HepG2 (cell line): ENCODE data around the gene PCNT. TPM values are rescaled to one million over a fixed set of nuclear protein-coding genes. Genes with fewer than 3 reads are reported as not detected.

Source experiments
- ATAC-seq: fragments of 200-7000 bp; cut with Tn5 transposase; 3 replicates; pipeline ENCODE4 v1.9.1; 2020; ENCODE audit warnings: mild to moderate bottlenecking, moderate library complexity
- BruUV-seq: library from RNA; stranded (reverse); fragments of 400-500 nt; replicated peaks from 2 replicates; lab custom pipeline; 2021; lab: Mats Ljungman, UMichigan
- CTCF ChIA-PET: fragments of 300-600 bp; formaldehyde crosslinking; extraction: SDS; loops from one replicate; lab custom pipeline; 2021; ENCODE audit warnings: low total read pairs, inconsistent platforms, low intra/inter-chr PET ratio; lab: Yijun Ruan, JAX
- POLR2A ChIA-PET: fragments of 350-600 bp; sonication (Branson Sonifier 250); formaldehyde crosslinking; loops from one replicate; lab custom pipeline; 2020; ENCODE audit warnings: antibody characterized with exemption, inconsistent platforms; lab: Yijun Ruan, JAX
- DNase-seq: peaks from one replicate; pipeline ENCODE4 v3.0.0-alpha.2; 2015; ENCODE audit warnings: low spot score
- FAIRE-seq: peaks from 3 replicates; lab custom pipeline; 2011; peaks lifted over from hg19 to GRCh38; lab: Jason Lieb, UNC
- H2AFZ ChIP-seq: one replicate; pipeline ENCODE4 v1.6.1; 2011; ENCODE audit warnings: low read length, inconsistent platforms
- H3K27ac ChIP-seq: fragments of 300-600 bp; 3 replicates; pipeline ENCODE4 v1.8.0; 2011; ENCODE audit warnings: mixed run types, mild to moderate bottlenecking, mixed read lengths, low read length, inconsistent platforms; ENCODE audit not compliant: insufficient read depth; ENCODE audit errors: extremely low read length
- H3K27me3 ChIP-seq, 2 experiments: fragments of 200-600 bp in 1 of 2; 2 replicates in 1 of 2; 3 replicates in 1 of 2; pipeline versions ENCODE4 v1.6.0 to v1.8.0; 2011; ENCODE audit warnings: low read length in 2 of 2, mild to moderate bottlenecking in 2 of 2, moderate library complexity in 2 of 2, inconsistent platforms in 1 of 2; ENCODE audit not compliant: insufficient read depth in 2 of 2, control insufficient read depth in 1 of 2
- H3K36me3 ChIP-seq, 2 experiments: fragments of 200-600 bp in 1 of 2; replicated peaks in 1 of 2; 2 replicates in 1 of 2; 3 replicates in 1 of 2; pipeline versions ENCODE4 v1.5.1 to v1.8.0; 2011; ENCODE audit warnings: low read length in 2 of 2, inconsistent platforms in 1 of 2; ENCODE audit not compliant: insufficient read depth in 2 of 2, control insufficient read depth in 1 of 2
- H3K4me1 ChIP-seq: 2 replicates; pipeline ENCODE4 v1.5.1; 2012; ENCODE audit warnings: low read length, inconsistent platforms; ENCODE audit not compliant: insufficient read depth
- H3K4me2 ChIP-seq: 2 replicates; pipeline ENCODE4 v1.6.0; 2011; ENCODE audit warnings: low read depth, low read length, inconsistent platforms
- H3K4me3 ChIP-seq, 3 experiments: fragments of 200-600 bp in 1 of 3; sonication (generic), shearing (Covaris generic) in 1 of 3; replicated peaks in 1 of 3; 2 replicates each; pipeline ENCODE4 v1.5.1; 2011 to 2016; ENCODE audit warnings: low read length in 3 of 3, inconsistent platforms in 2 of 3, low read depth in 2 of 3, mild to moderate bottlenecking in 2 of 3, control low read depth in 1 of 3, mixed read lengths in 1 of 3; ENCODE audit not compliant: insufficient read depth in 1 of 3
- H3K79me2 ChIP-seq: one replicate; pipeline ENCODE4 v1.6.1; 2011; ENCODE audit warnings: low read length, inconsistent platforms; ENCODE audit not compliant: insufficient read depth
- H3K9ac ChIP-seq: 2 replicates; pipeline ENCODE4 v1.6.0; 2011; ENCODE audit warnings: mild to moderate bottlenecking, low read depth, low read length, inconsistent platforms; ENCODE audit not compliant: insufficient read depth
- H3K9me3 ChIP-seq: 2 replicates; pipeline ENCODE4 v1.5.1; 2012; ENCODE audit warnings: mild to moderate bottlenecking, low read length
- H4K20me1 ChIP-seq: 2 replicates; pipeline ENCODE4 v1.6.0; 2011; ENCODE audit warnings: inconsistent platforms, mild to moderate bottlenecking, low read length, moderate library complexity; ENCODE audit not compliant: insufficient read depth
- ARID5B ChIP-seq: IDR thresholded peaks from 2 replicates; pipeline ENCODE4 v1.4.0; 2020; ENCODE audit warnings: mild to moderate bottlenecking, missing genetic modification reagents
- CBX5 ChIP-seq: sonication (generic); formaldehyde crosslinking; IDR thresholded peaks from 2 replicates; pipeline ENCODE4 v1.4.0; 2020; ENCODE audit warnings: missing genetic modification reagents, borderline replicate concordance
- EED ChIP-seq: sonication (generic); formaldehyde crosslinking; IDR thresholded peaks from 2 replicates; pipeline ENCODE4 v1.5.0; 2020; ENCODE audit warnings: mild to moderate bottlenecking, missing genetic modification reagents
- HDAC6 ChIP-seq: fragments of 200-600 bp; sonication (generic); IDR thresholded peaks from 2 replicates; pipeline ENCODE4 v1.7.0; 2017; ENCODE audit warnings: mild to moderate bottlenecking, antibody characterized with exemption, low read length, low read depth
- HNRNPUL1 ChIP-seq: fragments of 200-400 bp; formaldehyde crosslinking; IDR thresholded peaks from 2 replicates; pipeline ENCODE4 v1.6.1; 2017; ENCODE audit warnings: low read depth, mild to moderate bottlenecking, low read length, moderate library complexity
- RBM22 ChIP-seq: fragments of 200-400 bp; formaldehyde crosslinking; optimal IDR thresholded peaks from 2 replicates; pipeline ENCODE3; 2017; ENCODE audit warnings: mild to moderate bottlenecking, low read length, moderate library complexity
- RFX3 ChIP-seq: IDR thresholded peaks from 2 replicates; pipeline ENCODE4 v1.6.1; 2016; ENCODE audit warnings: missing biosample characterization, missing genetic modification reagents
- SSRP1 ChIP-seq: IDR thresholded peaks from 2 replicates; pipeline ENCODE4 v1.6.1; 2016; ENCODE audit warnings: control low read depth
- THAP9 ChIP-seq: sonication (generic); formaldehyde crosslinking; IDR thresholded peaks from 2 replicates; pipeline ENCODE4; 2020; ENCODE audit warnings: missing genetic modification reagents, mild to moderate bottlenecking, borderline replicate concordance
- THYN1 ChIP-seq: sonication (generic); formaldehyde crosslinking; IDR thresholded peaks from 2 replicates; pipeline ENCODE4 v1.8.1; 2023; ENCODE audit warnings: low read depth, mild to moderate bottlenecking, moderate library complexity, missing genetic modification reagents, borderline replicate concordance
- TMF1 ChIP-seq: sonication (generic); formaldehyde crosslinking; IDR thresholded peaks from 2 replicates; pipeline ENCODE4 v1.8.1; 2022; ENCODE audit warnings: low read depth, missing genetic modification reagents
- ZC3H13 ChIP-seq: sonication (generic); formaldehyde crosslinking; IDR thresholded peaks from 2 replicates; pipeline ENCODE4 v1.8.1; 2023; ENCODE audit warnings: mild to moderate bottlenecking, missing genetic modification reagents, moderate library complexity
- ZNF292 ChIP-seq: sonication (generic); formaldehyde crosslinking; IDR thresholded peaks from 2 replicates; pipeline ENCODE4 v1.8.1; 2022; ENCODE audit warnings: mild to moderate bottlenecking, low read depth, missing genetic modification reagents, borderline replicate concordance
- ZNF841 ChIP-seq: sonication (generic); formaldehyde crosslinking; IDR thresholded peaks from 2 replicates; pipeline ENCODE4 v1.8.1; 2023; ENCODE audit warnings: missing genetic modification reagents, borderline replicate concordance
- ZNF879 ChIP-seq: sonication (generic); formaldehyde crosslinking; IDR thresholded peaks from 2 replicates; pipeline ENCODE4 v1.8.1; 2023; ENCODE audit warnings: missing genetic modification reagents
- WGBS: methylation state at CpG from one replicate; pipeline ENCODE4 v1.1.6; 2017; ENCODE audit warnings: low lambda C conversion rate; 5-methylcytosine and 5-hydroxymethylcytosine counted together
- in situ Hi-C: cut with HindIII; loops from 2 replicates; pipeline ENCODE4 v1.10.0; 2017; ENCODE audit warnings: low pct_unique_long_range_greater_than_20kb; ENCODE audit not compliant: extremely low pct_ligation_motif_present
- intact Hi-C: fragments of 100-400 bp; cut with micrococcal nuclease; formaldehyde crosslinking; loops from one replicate; pipeline ENCODE4 v1.10.0; 2022; ENCODE audit not compliant: unreplicated experiment
- polyA plus RNA-seq, 8 experiments: library from polyadenylated mRNA; depleted of rRNA in 3 of 8; stranded (reverse) in 7 of 8; unstranded in 1 of 8; fragments of >200 nt; fragmentation: Illumina TruSeq in 4 of 8; extraction: Trizol in 4 of 8; gene quantifications; 2 replicates each; pipeline versions ENCODE4 v1.2.1 to v1.2.3, GENCODE V29; 2011 to 2016; ENCODE audit warnings: low read depth in 4 of 8, missing spikeins in 1 of 8, mixed read lengths in 1 of 8; ENCODE audit not compliant: insufficient read depth in 1 of 8
- total RNA-seq, 5 experiments: library from RNA; depleted of rRNA; stranded (reverse); fragments of >200 nt; fragmentation: Illumina TruSeq; extraction: Trizol; gene quantifications; 2 replicates each; pipeline ENCODE4 v1.2.3, GENCODE V29; 2016; ENCODE audit warnings: low read depth in 1 of 5

The PCNT gene
- total and polyA plus RNA-seq, 2 of the 13 experiments (the other 11 are each of a cell fraction or from before 2014, with no cell fraction given) = 5.6 to 12.4 TPM

- no peak overlapping the region for H3K27ac ChIP-seq
- H3K9me3 ChIP-seq = no peaks in the 10 kb centered on the region
- H3K9ac ChIP-seq = no peak overlapping the region
- no peaks in the 10 kb centered on the region for H4K20me1 ChIP-seq
- no peaks in the 10 kb centered on the region for H3K4me1 ChIP-seq
- H3K79me2 ChIP-seq = no peaks in the 10 kb centered on the region
- no TSS peak for BruUV-seq
- H3K27me3 ChIP-seq = no peaks in the 10 kb centered on the region
- ChIA-PET CTCF (no interaction called here), POLR2A (no interaction called here)
- no peak for ATAC-seq
- in situ Hi-C loops = no loop called here
- peaks cover 1 to 35% of the 10 kb centered on the region in 2 experiments; a peak in 4 of 5 replicates for H3K36me3 ChIP-seq
- WGBS = 98% methylated on average over 9 of the region's 17 CpGs
- H3K4me2 ChIP-seq = no peak overlapping the region
- FAIRE-seq = no peak
- DNase-seq = no peak
- no peak overlapping the region for H2AFZ ChIP-seq
- no peak overlapping the region for H3K4me3 ChIP-seq
- intact Hi-C loops = no loop called here
- TF ChIP-seq EED (CRISPR knock-in tag) = no peak
- TF ChIP-seq CBX5 (CRISPR knock-in tag) = no peak
- TF ChIP-seq HNRNPUL1 = no peak
- no peak for TF ChIP-seq RBM22
- no peak for TF ChIP-seq RFX3 (CRISPR knock-in tag)
- TF ChIP-seq SSRP1 (CRISPR knock-in tag) = no peak
- no peak for TF ChIP-seq ZNF879 (CRISPR knock-in tag)
- TF ChIP-seq THAP9 (CRISPR knock-in tag) = no peak
- TF ChIP-seq ZNF841 = no peak
- TF ChIP-seq ZNF292 (CRISPR knock-in tag) = no peak
- TF ChIP-seq THYN1 (CRISPR knock-in tag) = no peak
- TF ChIP-seq ARID5B (CRISPR knock-in tag) = no peak
- no peak for TF ChIP-seq HDAC6
- TF ChIP-seq ZC3H13 = no peak
- no peak for TF ChIP-seq TMF1 (CRISPR knock-in tag)
These were observed 87.3 kb downstream of the PCNT start for GRCh38 chr21:46411236-46411635.
